ENCODE data around the gene SUGCT. TPM values are rescaled to one million over a fixed set of nuclear protein-coding genes. Genes with fewer than 3 reads are reported as not detected.

SUGCT gene
- total RNA-seq, 1 experiment from 2014 or later: 1.5 TPM

- ChIA-PET POLR2A (ENCODE audit: low non-redundant PET) (no interaction called here), CTCF (no interaction called here)
- Histone ChIP-seq H3K27ac (ENCODE audit: low read depth, low read length, poor library complexity, severe bottlenecking) (no peak overlapping the region), H3K27me3 (replicated peaks; ENCODE audit: insufficient read depth, low read depth, low read length, poor library complexity) (no peaks in the 10 kb centered on the region), H3K4me3 (ENCODE audit: low read depth, low read length, poor library complexity, severe bottlenecking) (no peak overlapping the region), H3K36me3 (ENCODE audit: insufficient read depth, low read length, poor library complexity, severe bottlenecking) (no peaks in the 10 kb centered on the region), H3K4me1 (ENCODE audit: insufficient read depth, low read length, poor library complexity, severe bottlenecking) (no peaks in the 10 kb centered on the region), H3K9me3 (ENCODE audit: low read depth, low read length, poor library complexity, severe bottlenecking) (no peaks in the 10 kb centered on the region)
- TF ChIP-seq CTCF (conservative IDR thresholded peaks at IDR 0.05; ENCODE audit: low read depth, low read length) (no peak), EZH2 (IDR thresholded peaks at IDR 0.05; ENCODE audit: borderline replicate concordance, low read depth, low read length, poor library complexity, severe bottlenecking) (no peak)
- intact Hi-C loops (cut with micrococcal nuclease; ENCODE audit: unreplicated experiment): no loop called here
- no peak for DNase-seq (ENCODE audit: low spot score)
- no TSS peak for BruUV-seq (replicated peaks)
Observed at GRCh38 chr7:40530292-40530691, 395.5 kb downstream of the SUGCT start.

GRCh38 chr7:40531956-40532355, 397.2 kb downstream of the SUGCT start:
- no TSS peak for BruUV-seq (replicated peaks)
- ChIA-PET POLR2A (ENCODE audit: low non-redundant PET) (no interaction called here), CTCF (no interaction called here)
- Histone ChIP-seq H3K36me3 (ENCODE audit: insufficient read depth, low read length, poor library complexity, severe bottlenecking) (no peaks in the 10 kb centered on the region), H3K4me3 (ENCODE audit: low read depth, low read length, poor library complexity, severe bottlenecking) (no peak overlapping the region), H3K27ac (ENCODE audit: low read depth, low read length, poor library complexity, severe bottlenecking) (no peak overlapping the region), H3K4me1 (ENCODE audit: insufficient read depth, low read length, poor library complexity, severe bottlenecking) (no peaks in the 10 kb centered on the region), H3K9me3 (ENCODE audit: low read depth, low read length, poor library complexity, severe bottlenecking) (no peaks in the 10 kb centered on the region), H3K27me3 (replicated peaks; ENCODE audit: insufficient read depth, low read depth, low read length, poor library complexity) (no peaks in the 10 kb centered on the region)
- no peak for TF ChIP-seq CTCF (conservative IDR thresholded peaks at IDR 0.05; ENCODE audit: low read depth, low read length)
- no peak for TF ChIP-seq EZH2 (IDR thresholded peaks at IDR 0.05; ENCODE audit: borderline replicate concordance, low read depth, low read length, poor library complexity, severe bottlenecking)
- intact Hi-C loops (cut with micrococcal nuclease; ENCODE audit: unreplicated experiment): no loop called here
- no peak for DNase-seq (ENCODE audit: low spot score)

GRCh38 chr7:40535678-40536077, 400.9 kb downstream of the SUGCT start:
- H3K27me3 ChIP-seq (replicated peaks; ENCODE audit: insufficient read depth, low read depth, low read length, poor library complexity): no peaks in the 10 kb centered on the region
- no peak for DNase-seq (ENCODE audit: low spot score)
- CTCF ChIA-PET: no interaction called here
- no peaks in the 10 kb centered on the region for H3K36me3 ChIP-seq (ENCODE audit: insufficient read depth, low read length, poor library complexity, severe bottlenecking)
- no peak overlapping the region for H3K4me3 ChIP-seq (ENCODE audit: low read depth, low read length, poor library complexity, severe bottlenecking)
- no peaks in the 10 kb centered on the region for H3K9me3 ChIP-seq (ENCODE audit: low read depth, low read length, poor library complexity, severe bottlenecking)
- POLR2A ChIA-PET (ENCODE audit: low non-redundant PET): no interaction called here
- H3K27ac ChIP-seq (ENCODE audit: low read depth, low read length, poor library complexity, severe bottlenecking): no peak overlapping the region
- intact Hi-C loops (cut with micrococcal nuclease; ENCODE audit: unreplicated experiment): no loop called here
- BruUV-seq (replicated peaks): no TSS peak
- no peaks in the 10 kb centered on the region for H3K4me1 ChIP-seq (ENCODE audit: insufficient read depth, low read length, poor library complexity, severe bottlenecking)
- no peak for TF ChIP-seq EZH2 (IDR thresholded peaks at IDR 0.05; ENCODE audit: borderline replicate concordance, low read depth, low read length, poor library complexity, severe bottlenecking)
- no peak for TF ChIP-seq CTCF (conservative IDR thresholded peaks at IDR 0.05; ENCODE audit: low read depth, low read length)

All from A673 (cell line).